ENCODE results near the gene DRGX.

DRGX gene

DNA sequence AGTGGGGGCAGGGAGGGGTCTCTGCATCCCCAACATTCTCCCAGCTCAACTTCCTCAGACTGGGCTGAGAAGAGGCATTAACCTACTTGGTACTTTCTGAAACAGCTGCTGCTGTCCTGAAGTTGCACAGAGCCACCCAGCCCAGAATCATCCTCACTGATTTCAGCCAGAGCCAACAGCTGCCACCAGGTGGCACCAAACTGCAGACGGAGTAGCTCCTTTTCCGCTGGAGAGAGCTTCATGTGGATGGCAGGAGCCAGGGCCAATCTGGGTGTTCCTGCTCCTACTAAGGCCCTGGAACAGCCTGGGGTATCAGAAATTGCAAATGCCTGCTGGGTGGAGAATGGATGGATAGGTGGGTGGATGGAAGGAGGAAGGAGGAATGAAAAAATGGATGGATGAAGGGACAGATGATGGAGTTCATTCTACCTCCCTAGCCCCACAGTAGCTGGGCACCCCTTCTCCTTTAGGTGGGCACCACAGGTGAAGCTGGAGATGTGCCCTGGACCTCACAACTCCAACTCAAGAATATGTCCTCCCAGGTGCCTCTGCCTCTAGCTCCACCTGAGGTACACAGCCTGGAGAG is 11.8 kb upstream of the DRGX start:
- DNase-seq = peak; percentile 3 to 68 (median 47)

DNA sequence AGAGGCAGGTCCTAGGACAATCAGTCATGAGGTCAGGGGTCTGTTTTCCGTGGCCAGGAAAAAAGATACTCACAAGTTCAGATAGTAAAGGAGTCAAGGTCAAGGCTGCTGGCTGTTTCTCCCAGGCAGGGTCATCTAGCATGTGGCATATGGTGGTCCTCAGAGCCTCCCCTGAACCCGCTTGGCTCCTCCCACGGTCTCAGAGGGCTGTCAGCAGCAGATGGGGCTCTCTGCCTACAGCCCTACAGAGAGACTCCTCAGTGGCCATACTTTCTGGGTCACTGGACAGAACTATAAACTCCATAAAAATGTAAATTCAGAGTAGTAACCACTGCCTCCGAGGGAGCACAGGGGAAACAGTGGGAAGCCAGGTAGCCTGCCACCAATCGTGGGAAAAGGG is 11.3 kb upstream of the DRGX start:
- DNase-seq = no peak

DNA sequence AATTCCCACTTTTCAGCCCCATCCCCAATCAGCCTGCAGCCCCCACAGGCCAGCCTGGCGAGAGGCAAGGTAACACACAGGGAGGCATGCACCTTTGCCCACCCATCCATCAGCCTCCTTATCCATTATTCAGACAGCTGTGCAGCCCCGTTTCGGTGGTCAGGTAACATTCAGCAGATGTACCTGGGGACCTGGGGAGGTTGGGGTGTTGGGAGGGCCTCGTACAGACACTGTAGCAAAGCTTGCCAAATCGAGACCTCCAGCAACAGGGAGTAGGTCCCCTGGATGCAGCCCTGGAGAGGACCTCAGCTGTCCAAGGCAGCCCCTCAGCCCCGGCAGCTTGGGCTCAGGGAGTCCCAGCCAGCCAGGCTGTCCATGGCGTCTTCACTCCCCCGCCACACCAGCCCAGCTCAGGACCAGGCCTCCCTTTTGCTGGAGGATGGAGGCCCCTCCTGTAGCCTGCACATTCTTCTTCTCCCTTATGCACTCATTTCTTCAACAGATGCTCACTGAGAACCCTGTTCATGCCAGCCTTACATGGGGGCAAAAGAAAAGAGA is 8.5 kb upstream of the DRGX start:
- DNase-seq = no peak

DNA sequence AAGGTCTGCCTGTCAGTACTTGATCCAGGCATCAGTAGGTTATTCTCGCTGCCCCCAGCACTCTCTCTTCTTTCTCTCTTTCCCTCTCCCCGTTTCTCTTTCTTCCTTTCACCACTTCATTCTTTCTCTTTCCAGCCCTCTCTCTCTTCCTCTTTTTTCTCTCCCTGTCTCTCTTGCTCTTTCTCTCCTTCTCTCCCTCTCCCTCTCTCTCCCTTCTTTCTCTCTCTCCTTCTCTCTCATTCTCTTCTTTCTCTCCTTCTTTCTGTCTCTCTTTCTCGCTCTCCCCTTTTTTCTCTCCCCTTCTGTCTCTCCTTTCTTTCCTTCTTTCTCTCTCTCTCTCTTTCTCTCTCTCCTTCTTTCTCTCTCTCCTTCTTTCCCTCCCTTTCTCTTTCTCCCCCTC is 7.5 kb upstream of the DRGX start:
- DNase-seq = no peak

DNA sequence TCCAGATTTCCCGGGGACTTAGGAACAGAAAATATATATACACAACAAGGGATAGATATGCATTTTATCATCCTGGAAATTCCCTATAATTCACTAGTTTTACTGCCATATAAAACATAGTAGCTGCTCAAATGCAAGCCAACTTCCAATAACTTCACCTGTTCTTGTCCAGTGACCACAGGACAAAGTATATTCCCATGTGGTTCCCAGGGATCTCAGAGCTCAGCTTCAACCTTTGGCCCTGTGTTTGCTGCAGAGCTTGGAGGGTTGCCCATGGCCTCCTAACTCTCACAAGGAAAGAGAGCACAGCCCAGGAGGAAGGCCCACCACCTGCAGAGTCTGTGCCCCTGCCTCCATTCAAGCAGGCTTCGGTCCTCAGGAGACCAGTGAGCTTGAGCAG is 4.5 kb upstream of the DRGX start:
- no peak for DNase-seq

DNA sequence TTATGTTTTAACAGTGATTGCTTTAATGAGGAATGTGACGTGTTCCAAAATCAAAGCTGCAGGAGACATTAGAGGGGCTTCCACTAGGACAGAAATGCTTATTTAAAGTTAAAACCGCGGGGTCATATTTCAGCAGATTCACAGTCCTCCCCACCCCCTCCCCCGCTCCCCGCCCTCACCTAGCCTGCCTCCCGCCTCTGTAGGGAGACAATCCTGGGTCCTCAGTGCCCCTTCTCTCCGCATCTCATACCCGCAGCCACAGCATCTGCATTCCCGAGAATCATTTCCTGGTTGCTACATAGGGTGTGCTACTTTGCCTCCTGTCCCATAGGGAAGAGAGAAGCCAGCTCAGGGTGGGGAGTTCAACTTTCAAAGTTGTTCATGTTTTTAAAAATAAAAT is 3.1 kb upstream of the DRGX start:
- DNase-seq = no peak

DNA sequence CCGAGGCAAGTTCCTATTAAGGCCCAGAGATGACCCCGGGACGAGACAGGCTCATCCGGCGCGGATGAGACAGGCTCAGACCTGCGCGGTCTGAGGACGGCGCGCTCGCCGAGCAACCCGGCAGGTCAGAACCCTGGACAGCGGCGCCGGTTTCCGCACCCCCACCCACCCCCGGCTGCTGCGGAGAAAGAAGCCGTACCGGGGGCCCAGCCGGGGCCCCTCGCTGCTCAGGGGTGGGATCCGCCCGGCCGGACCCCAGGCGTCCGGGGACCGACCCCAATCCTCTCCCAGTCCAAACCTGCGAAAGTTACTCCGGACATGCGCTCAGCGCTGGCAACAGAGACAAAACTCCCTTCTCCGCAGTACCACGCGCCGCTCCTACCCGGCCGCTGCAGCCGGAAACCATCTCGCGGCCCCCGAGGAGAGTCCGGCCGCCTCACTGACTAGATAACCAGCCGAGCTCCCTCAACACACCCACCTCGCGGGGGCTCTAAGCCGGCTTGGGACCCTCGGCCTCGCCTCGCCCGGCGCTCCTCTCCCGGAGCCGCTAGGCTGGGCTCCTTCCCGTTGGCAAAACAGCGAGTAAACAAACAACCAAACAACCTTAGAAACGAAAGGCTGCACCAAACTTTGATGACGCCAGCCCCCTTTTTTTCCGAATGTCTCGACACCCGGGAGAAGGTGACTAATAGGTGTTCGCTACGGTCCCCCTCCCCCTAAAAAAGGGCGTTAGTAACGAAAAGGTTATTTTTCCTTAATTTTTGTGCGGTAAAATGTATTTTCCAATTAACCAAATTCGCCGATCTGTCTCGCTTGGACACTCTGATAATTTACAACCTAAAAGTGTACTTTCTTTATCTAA is 2.3 kb upstream of the DRGX start:
- peak in 1 of 6 experiments; percentile 26 for DNase-seq

DNA sequence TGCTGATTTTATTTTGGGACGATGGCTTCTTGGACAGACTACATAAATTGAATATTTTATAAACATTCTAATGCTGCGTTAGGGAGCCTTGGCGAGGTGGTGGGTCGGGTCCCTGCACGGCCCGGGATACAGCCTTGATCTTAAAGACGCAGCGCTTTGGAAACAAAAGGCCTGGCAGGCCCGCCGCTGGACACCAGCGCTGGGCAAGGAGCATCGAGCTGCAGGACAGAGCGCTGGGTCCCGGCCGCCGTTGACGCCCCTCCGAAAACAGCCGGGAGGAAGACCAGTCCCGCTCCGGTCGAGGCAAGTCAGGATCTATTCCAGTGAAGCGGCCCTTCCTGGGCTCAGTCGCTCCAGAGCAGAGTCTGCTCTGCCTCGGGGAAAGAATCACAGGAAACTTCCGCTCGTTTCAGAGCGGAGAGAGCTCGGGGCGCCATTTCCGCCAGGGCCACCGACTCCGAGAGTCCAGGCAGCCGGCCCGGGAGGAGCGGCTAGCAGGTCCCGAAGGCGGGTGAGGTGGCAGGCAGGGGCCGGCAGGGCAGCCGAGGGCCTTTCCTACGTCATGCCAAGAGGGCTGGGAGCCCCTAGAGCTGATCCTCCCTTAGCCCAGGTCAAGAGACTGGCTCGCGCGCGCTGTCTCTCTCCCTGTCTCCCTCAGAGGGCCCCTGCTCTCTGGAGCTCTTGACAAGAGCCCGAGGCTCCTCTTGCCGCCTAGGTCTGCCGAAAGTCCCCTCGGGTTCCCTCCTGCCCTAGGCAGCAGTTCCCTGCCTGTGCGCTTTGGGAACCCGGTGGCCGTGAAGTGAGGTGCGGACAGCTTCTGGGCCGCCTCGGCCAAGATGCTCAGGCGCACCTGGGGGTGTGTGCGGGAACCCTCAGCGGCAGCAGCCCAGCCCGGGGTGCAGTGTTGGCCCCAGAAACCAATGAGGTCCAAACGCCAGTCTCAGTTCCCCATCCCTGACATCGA is 1.4 kb upstream of the DRGX start:
- DNase-seq = no peak

DNA sequence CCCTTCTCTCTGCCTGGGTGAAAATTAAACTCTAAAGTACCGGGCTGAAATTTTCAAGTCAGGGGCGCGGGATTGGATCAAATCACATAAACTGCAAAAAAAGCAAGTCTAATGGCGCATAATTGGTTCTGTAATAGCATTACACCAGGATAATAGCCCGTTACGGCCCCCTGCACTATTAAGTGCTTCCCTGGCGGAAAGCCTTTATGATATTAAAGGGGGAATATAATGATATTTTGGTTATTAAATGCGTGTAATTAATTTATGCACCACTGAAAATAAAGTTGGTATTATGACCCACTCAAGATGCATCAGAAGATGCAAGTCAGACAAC is 744 bp upstream of the DRGX start:
- DNase-seq = no peak

DNA sequence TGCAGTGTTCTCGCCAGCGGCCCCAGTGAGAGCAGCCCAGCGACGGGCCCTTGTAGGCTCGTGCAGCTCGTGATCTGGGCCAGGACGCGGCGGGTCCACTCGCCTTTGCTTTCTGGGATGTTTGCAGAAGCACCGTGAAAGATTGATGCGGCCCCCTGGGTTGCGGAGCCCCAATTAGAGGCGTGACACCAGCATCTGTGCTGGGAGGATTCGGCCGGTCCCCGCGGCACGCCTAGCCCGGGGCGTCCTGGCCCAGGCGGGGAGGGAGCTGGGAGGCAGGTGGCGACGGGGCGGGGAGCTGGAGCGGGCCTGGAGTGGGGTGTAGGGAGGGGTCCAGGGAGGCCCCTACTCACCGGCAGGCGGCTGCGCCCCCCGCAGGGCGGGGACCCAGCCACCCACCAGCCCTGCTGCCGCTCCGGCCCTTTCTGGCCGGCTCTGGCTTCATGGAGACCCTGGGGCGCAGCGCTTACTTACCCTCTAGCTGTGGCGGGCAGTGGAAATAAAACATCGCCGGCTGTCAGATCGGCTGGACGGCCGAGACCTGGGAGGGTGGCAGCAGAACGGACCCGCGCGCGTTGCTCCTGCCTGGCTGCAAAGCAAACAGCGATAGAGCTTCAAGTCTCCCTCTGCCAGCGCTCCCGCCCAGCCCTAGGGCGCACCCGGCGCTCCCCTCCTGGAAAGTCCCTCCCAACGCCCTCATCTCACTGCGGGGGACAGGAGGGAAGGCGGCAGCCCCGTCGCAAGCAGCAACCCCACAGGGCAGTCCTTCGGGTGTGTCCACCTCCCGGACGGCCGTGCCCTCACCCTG is 752 bp downstream of the DRGX start:
- DNase-seq = no peak

DNA sequence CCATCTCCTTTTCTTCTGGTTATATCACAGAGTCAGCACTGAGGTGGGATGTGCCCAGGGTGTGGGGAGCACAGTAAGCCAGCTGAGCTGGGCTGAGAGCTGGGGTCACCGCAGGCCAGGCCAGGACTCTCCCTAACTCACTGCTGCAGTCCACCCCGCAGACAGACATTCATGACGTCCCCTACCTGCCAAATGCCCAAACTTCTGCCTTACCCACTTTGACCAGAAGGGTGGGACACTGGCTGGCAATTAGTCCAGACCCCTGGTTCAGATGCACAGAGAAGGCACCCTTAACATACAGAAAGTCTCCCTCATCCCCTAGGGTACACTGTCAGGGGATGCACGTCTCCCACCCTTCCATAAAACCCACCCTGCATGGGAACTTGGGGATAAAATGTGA is 2.1 kb downstream of the DRGX start:
- no peak for DNase-seq

DNA sequence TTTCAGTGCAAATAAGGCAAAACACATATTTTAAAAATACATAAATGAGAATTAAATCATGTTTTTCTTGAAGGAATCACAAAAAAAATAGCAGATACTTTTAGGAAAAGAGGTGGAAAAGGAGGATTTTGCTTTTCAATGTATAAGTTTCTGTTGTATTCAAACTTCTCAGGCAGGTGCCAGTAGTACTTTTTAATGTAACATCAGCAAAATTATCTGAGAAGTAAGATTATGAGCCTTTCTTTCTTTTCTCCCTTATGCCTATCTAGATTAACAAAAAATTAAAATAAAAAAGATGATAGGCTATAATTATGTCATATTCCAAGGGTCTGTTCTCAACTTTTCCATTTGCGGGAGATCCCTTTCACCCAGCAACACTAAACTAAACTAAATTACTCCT is 2.6 kb downstream of the DRGX start:
- DNase-seq = no peak

DNA sequence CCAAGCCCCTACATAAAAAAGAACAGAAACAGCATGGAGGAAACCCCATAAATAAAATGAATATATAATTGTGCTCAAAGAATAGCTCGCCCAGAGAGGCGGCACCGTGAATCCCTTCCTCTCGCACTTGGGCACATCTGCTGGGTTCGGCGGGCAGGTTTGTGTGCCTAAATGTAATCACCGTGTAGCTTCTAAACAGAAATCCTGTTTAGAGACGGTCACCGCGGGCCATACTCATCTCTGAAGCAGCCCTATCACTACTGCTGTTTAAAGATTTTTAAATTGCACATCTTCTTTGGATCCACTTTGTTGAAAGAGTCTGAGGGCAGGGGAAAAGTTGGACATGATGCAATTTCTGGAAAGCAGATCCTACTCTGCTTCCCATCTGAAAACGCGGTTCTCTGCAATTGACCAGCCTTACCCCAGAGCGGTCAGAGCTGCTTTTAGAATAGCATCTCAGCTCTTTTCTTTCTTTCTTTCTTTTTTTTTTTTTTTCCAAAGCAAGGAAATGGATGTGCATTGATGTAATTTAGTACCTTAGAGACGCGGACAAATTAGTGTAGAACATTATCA is 6.4 kb downstream of the DRGX start:
- no peak for DNase-seq

DNA sequence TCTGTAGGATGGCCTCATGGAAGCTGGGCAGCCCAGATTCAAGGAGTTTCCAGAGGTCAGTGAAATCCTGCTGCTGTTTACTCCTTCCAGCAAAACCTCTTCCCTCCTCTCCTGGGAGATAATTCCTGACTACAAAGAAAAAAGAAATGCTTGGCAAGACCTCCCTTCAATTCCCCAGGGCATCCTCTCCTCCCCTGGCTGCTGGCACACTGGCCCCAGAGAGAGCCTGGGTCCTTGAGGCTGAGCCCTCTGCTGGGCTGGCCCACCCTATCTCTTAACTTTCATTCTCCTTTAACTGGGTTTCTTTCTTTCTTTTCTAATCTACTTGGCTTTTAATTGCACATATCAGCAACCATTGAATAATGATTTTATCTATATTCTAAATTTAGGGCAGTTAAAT is 7.7 kb downstream of the DRGX start:
- no peak for DNase-seq

DNA sequence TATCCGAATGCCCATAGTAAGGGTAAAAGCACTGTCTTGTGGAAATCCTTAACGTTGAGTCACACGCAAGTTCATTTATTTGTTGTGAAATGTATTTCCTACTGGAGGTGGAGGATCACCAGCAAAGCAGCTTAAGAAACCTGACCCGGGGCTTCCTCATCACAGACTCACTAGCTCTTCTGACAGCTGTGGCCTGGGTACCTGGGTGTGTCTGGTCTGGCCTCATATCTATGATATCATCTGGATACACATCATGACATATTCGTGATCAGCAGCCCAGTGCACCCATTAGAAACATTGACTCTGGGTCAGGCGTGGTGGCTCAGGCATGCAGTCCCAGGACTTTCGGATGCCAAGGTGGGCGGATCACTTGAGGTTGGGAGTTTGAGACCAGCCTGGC is 8.8 kb downstream of the DRGX start:
- DNase-seq = no peak

DNA sequence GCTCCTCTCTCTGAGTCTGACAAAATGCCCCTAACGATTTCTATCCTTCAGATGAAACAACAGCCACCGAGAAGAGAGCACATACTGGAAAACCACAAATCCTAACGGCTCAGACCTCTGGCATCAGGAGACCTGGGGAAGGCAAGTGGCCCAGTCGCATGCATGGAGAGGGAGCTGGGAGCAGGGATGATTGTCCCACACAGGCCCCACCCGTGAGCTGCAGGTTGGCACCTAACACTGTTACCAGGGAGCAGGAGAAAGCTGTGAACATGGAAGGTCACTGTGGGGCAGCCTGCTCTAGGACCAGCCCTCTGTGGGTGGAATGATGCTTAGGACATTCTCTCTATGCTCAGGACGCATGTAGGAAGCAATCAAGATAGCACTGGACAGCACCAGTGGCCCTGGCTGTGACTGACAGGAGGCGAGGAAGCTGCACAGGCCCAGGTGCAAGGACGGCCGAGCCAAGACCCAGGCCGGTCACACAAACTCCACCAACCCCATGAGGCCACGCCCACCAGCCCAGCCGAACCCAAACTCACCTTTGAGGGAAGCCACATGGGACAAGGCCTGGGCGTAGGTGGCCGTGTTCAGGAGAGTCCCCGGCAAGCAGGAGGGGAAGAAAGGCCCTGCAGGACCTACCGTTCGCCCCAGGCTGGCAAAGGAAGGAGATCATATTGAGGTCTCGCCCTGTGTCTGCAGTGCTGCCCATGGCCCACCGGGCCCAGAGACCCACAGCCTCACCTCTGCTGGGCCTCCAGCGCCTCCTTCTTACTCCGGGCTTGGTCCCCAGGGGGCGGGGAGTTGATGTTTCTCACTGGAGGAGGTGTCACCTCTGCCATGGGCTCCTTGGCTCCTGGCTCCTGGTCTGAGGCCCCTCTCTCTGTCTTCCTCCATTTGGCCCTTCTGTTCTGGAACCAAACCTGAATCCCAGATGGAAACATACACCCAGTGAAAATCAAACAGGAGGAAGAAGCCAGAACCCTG is 9.7 kb downstream of the DRGX start:
- DNase-seq = no peak

DNA sequence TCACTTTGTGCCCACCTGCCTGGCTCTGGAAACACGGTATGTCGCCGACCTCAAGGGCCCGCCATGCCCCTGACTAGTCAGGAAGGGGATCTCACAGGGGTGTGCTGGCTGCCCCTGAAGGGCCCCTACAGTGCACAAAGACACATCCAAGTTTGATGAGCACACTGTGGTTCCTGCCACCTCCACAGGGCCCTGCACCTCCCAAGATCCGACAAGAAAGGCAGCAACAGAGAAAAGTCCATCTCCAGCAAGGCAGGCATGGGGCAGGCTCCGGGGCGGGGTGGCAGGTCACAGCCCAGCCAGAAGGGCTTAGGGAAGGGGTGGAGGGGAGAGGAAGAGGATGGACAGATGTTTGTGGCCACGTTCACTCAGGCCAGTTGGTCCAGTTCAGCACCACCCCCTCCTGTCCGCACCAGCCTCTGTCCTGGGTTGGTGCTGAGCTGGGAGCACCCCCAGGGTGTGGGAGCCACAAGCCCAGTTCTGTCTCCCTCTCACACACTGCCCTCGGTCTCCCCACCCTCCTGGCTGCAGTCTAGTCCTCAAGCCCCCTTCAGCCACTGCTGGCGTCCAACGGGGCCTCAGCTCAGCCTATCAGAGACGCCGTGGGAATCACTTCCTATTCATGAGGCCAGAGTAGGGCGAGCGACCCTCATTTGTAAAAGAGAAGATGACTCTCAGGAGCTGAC is 11.5 kb downstream of the DRGX start:
- DNase-seq = no peak

DNA sequence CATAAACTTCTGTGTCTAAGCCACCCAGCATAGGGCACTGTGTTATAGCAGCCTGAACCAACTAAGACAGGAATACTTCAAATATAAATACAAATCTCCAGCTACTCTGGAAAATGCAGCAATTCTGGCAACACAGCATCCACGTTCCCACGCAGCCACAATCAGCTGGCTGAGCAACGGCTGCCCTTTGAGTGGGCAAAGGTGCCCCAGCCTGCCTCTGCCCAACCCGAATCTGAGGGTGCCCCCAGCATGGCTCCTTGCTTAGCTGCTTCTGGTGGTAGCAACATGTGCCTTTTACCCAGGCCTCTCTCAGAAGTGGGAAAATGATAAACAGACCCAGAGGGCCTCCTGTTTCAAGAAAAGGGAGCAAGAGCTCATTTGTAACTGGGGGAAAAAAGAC is 12.0 kb downstream of the DRGX start:
- no peak for DNase-seq

DNA sequence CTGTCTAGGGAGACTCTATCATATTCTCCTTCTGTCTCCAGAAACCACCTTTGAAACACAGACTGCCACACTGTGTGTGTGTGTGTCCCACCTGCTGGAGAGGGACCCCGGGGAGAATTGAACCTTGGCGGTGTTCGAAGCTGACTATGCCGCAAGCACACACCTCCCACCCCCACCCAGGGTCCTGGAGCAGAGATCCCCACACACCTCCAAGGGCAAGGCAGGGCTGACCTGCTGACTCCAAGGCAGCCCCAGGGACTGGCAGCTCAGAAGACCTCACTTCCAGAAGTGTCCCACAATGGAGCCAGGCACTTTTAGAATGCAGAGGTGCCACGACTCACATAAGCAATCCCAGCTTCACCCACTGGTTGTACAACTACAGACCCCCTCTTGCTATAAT is 13.1 kb downstream of the DRGX start:
- DNase-seq = no peak

DNA sequence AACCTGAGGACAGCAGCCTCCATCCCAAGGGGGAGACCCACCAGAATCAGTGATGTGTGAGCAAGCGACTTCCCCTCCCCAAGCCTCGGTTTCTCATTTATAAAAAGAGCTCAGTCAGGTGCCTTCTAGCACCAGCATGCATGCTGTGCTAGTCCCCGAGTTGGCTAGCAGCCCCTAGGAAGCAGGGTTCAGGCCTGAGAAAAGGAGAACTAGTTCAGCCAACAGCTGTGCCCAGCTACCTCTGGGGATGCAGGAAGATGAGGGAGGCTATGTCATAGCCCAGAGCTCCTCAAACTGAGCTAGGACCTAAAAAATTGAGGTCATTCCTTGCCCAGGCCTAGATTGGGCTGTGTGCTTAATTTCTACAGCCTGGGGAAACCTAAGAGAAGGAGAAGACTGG is 13.7 kb downstream of the DRGX start:
- DNase-seq = no peak

Data from stimulated activated naive CD4-positive, alpha-beta T cell (primary cell).